ENCODE data around the gene H2AZ2.

DNA sequence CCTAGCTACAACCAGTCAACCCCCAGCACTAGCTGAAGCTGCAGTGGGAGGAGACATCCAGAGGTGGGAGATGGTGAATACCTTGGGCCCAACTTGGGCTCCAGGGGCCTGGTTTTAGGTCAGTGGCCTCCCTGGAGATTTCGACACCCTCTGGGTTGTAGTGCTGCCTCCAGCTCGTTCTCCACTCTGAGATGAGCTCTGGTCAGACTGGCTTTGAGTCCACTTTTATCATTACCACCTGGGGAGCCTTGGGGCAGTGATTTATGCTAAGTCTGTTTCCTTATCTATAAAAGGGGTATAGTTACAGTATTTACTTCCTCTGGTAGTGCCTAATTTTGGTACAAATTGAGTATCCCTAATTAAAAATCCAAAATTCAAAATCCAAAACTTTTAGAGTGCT lies 28.6 kb downstream of the H2AZ2 start:
- TF ChIP-seq, protein P1, sequence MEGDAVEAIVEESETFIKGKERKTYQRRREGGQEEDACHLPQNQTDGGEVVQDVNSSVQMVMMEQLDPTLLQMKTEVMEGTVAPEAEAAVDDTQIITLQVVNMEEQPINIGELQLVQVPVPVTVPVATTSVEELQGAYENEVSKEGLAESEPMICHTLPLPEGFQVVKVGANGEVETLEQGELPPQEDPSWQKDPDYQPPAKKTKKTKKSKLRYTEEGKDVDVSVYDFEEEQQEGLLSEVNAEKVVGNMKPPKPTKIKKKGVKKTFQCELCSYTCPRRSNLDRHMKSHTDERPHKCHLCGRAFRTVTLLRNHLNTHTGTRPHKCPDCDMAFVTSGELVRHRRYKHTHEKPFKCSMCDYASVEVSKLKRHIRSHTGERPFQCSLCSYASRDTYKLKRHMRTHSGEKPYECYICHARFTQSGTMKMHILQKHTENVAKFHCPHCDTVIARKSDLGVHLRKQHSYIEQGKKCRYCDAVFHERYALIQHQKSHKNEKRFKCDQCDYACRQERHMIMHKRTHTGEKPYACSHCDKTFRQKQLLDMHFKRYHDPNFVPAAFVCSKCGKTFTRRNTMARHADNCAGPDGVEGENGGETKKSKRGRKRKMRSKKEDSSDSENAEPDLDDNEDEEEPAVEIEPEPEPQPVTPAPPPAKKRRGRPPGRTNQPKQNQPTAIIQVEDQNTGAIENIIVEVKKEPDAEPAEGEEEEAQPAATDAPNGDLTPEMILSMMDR (IDR thresholded peaks at IDR 0.05; ENCODE audit: low read depth, low read length) = no peak
- TF ChIP-seq MAX (IDR thresholded peaks at IDR 0.05; ENCODE audit: low read depth, low read length) = no peak
- TF ChIP-seq POLR2A (IDR thresholded peaks at IDR 0.05; ENCODE audit: extremely low read depth, insufficient read length) = no peak
